ENCODE results near the gene WDFY4. TPM values are rescaled to one million over a fixed set of nuclear protein-coding genes. Genes with fewer than 3 reads are reported as not detected.

WDFY4 gene
- total RNA-seq, 1 donor from 2014 or later, result not detected

- no peaks in the 10 kb centered on the region for H3K36me3 ChIP-seq (ENCODE audit: control insufficient read depth, insufficient read depth, low read length)
- no peak overlapping the region for H3K4me3 ChIP-seq (ENCODE audit: low read depth, low read length)
- H3K27me3 ChIP-seq (ENCODE audit: control insufficient read depth, insufficient read depth, low read length), result no peaks in the 10 kb centered on the region
- TF ChIP-seq CTCF (IDR thresholded peaks at IDR 0.05; ENCODE audit: insufficient read depth, low read length, poor library complexity, severe bottlenecking), result no peak
- DNase-seq (ENCODE audit: low read depth), result no peak
These were observed 56.3 kb downstream of the WDFY4 start for GRCh38 chr10:48740988-48741387.

GRCh38 chr10:48742891-48743860, 58.5 kb downstream of the WDFY4 start:
- Histone ChIP-seq H3K27me3 (ENCODE audit: control insufficient read depth, insufficient read depth, low read length) (no peaks in the 10 kb centered on the region), H3K36me3 (ENCODE audit: control insufficient read depth, insufficient read depth, low read length) (no peaks in the 10 kb centered on the region), H3K4me3 (ENCODE audit: low read depth, low read length) (no peak overlapping the region)
- no peak for TF ChIP-seq CTCF (IDR thresholded peaks at IDR 0.05; ENCODE audit: insufficient read depth, low read length, poor library complexity, severe bottlenecking)
- DNase-seq (ENCODE audit: low read depth), result no peak

GRCh38 chr10:48744587-48744986, 59.9 kb downstream of the WDFY4 start:
- H3K27me3 ChIP-seq (ENCODE audit: control insufficient read depth, insufficient read depth, low read length), result no peaks in the 10 kb centered on the region
- no peak overlapping the region for H3K4me3 ChIP-seq (ENCODE audit: low read depth, low read length)
- DNase-seq (ENCODE audit: low read depth), result no peak
- no peak for TF ChIP-seq CTCF (IDR thresholded peaks at IDR 0.05; ENCODE audit: insufficient read depth, low read length, poor library complexity, severe bottlenecking)
- H3K36me3 ChIP-seq (ENCODE audit: control insufficient read depth, insufficient read depth, low read length), result no peaks in the 10 kb centered on the region

GRCh38 chr10:48745662-48746245, 61.1 kb downstream of the WDFY4 start:
- Histone ChIP-seq H3K27me3 (ENCODE audit: control insufficient read depth, insufficient read depth, low read length) (no peaks in the 10 kb centered on the region), H3K36me3 (ENCODE audit: control insufficient read depth, insufficient read depth, low read length) (no peaks in the 10 kb centered on the region), H3K4me3 (ENCODE audit: low read depth, low read length) (no peak overlapping the region)
- no peak for DNase-seq (ENCODE audit: low read depth)
- TF ChIP-seq CTCF (IDR thresholded peaks at IDR 0.05; ENCODE audit: insufficient read depth, low read length, poor library complexity, severe bottlenecking), result peak; percentile 14

- DNase-seq (ENCODE audit: low read depth), result no peak
- no peak for TF ChIP-seq CTCF (IDR thresholded peaks at IDR 0.05; ENCODE audit: insufficient read depth, low read length, poor library complexity, severe bottlenecking)
These were observed 63.9 kb downstream of the WDFY4 start for GRCh38 chr10:48748573-48748972.

More at GRCh38 chr10:48748573-48748972, 63.9 kb downstream of the WDFY4 start:
- H3K4me3 ChIP-seq (ENCODE audit: low read depth, low read length), result no peak overlapping the region
- H3K36me3 ChIP-seq (ENCODE audit: control insufficient read depth, insufficient read depth, low read length), result no peaks in the 10 kb centered on the region
- no peaks in the 10 kb centered on the region for H3K27me3 ChIP-seq (ENCODE audit: control insufficient read depth, insufficient read depth, low read length)
